ENCODE data around the gene PITPNM3.

Gene PITPNM3

GRCh38 chr17:6506679-6507231, 49.6 kb downstream of the PITPNM3 start:
- H3K4me3 ChIP-seq (IDR thresholded peaks at IDR 0.05; ENCODE audit: insufficient read depth, low read depth, low read length) = no peak overlapping the region
- no peaks in the 10 kb centered on the region for H3K27me3 ChIP-seq (ENCODE audit: insufficient read depth, low read depth)
- H3K36me3 ChIP-seq (ENCODE audit: insufficient read depth) = no peaks in the 10 kb centered on the region
- H3K27ac ChIP-seq = no peak overlapping the region
- H3K9ac ChIP-seq = no peak overlapping the region
- no peaks in the 10 kb centered on the region for H4K20me1 ChIP-seq (ENCODE audit: insufficient read depth)
- TF ChIP-seq CTCF (conservative IDR thresholded peaks at IDR 0.05; ENCODE audit: low read depth, low read length) = no peak
- H2AFZ ChIP-seq (ENCODE audit: low read depth) = no peak overlapping the region
- no peaks in the 10 kb centered on the region for H3K4me1 ChIP-seq (ENCODE audit: low read depth, poor library complexity, severe bottlenecking)
- no peak overlapping the region for H3K4me2 ChIP-seq
- no peaks in the 10 kb centered on the region for H3K79me2 ChIP-seq (ENCODE audit: insufficient read depth, low read depth)

- H3K4me3 ChIP-seq (IDR thresholded peaks at IDR 0.05; ENCODE audit: insufficient read depth, low read depth, low read length) = no peak overlapping the region
- H3K79me2 ChIP-seq (ENCODE audit: insufficient read depth, low read depth) = no peaks in the 10 kb centered on the region
- no peaks in the 10 kb centered on the region for H3K36me3 ChIP-seq (ENCODE audit: insufficient read depth)
- H3K27me3 ChIP-seq (ENCODE audit: insufficient read depth, low read depth) = no peaks in the 10 kb centered on the region
- H3K4me1 ChIP-seq (ENCODE audit: low read depth, poor library complexity, severe bottlenecking) = no peaks in the 10 kb centered on the region
- no peak for TF ChIP-seq CTCF (conservative IDR thresholded peaks at IDR 0.05; ENCODE audit: low read depth, low read length)
- H2AFZ ChIP-seq (ENCODE audit: low read depth) = no peak overlapping the region
- H3K9ac ChIP-seq = no peak overlapping the region
- no peak overlapping the region for H3K4me2 ChIP-seq
- no peaks in the 10 kb centered on the region for H4K20me1 ChIP-seq (ENCODE audit: insufficient read depth)
- H3K27ac ChIP-seq = no peak overlapping the region
These were observed 50.8 kb downstream of the PITPNM3 start for GRCh38 chr17:6505425-6506142.

- no peaks in the 10 kb centered on the region for H3K79me2 ChIP-seq (ENCODE audit: insufficient read depth, low read depth)
- no peaks in the 10 kb centered on the region for H3K27me3 ChIP-seq (ENCODE audit: insufficient read depth, low read depth)
- no peak overlapping the region for H3K9ac ChIP-seq
- no peaks in the 10 kb centered on the region for H4K20me1 ChIP-seq (ENCODE audit: insufficient read depth)
- no peak overlapping the region for H2AFZ ChIP-seq (ENCODE audit: low read depth)
- no peak overlapping the region for H3K4me2 ChIP-seq
- no peak overlapping the region for H3K4me3 ChIP-seq (IDR thresholded peaks at IDR 0.05; ENCODE audit: insufficient read depth, low read depth, low read length)
- no peak for TF ChIP-seq CTCF (conservative IDR thresholded peaks at IDR 0.05; ENCODE audit: low read depth, low read length)
- H3K4me1 ChIP-seq (ENCODE audit: low read depth, poor library complexity, severe bottlenecking) = no peaks in the 10 kb centered on the region
- no peak overlapping the region for H3K27ac ChIP-seq
- H3K36me3 ChIP-seq (ENCODE audit: insufficient read depth) = no peaks in the 10 kb centered on the region
These were observed 52.6 kb downstream of the PITPNM3 start for GRCh38 chr17:6503641-6504195.

GRCh38 chr17:6502871-6503509, 53.4 kb downstream of the PITPNM3 start:
- no peak overlapping the region for H3K4me3 ChIP-seq (IDR thresholded peaks at IDR 0.05; ENCODE audit: insufficient read depth, low read depth, low read length)
- no peaks in the 10 kb centered on the region for H3K79me2 ChIP-seq (ENCODE audit: insufficient read depth, low read depth)
- TF ChIP-seq CTCF (conservative IDR thresholded peaks at IDR 0.05; ENCODE audit: low read depth, low read length) = no peak
- no peak overlapping the region for H3K9ac ChIP-seq
- H3K4me2 ChIP-seq = no peak overlapping the region
- no peaks in the 10 kb centered on the region for H3K4me1 ChIP-seq (ENCODE audit: low read depth, poor library complexity, severe bottlenecking)
- no peaks in the 10 kb centered on the region for H4K20me1 ChIP-seq (ENCODE audit: insufficient read depth)
- H3K27me3 ChIP-seq (ENCODE audit: insufficient read depth, low read depth) = no peaks in the 10 kb centered on the region
- H2AFZ ChIP-seq (ENCODE audit: low read depth) = no peak overlapping the region
- H3K27ac ChIP-seq = no peak overlapping the region
- H3K36me3 ChIP-seq (ENCODE audit: insufficient read depth) = no peaks in the 10 kb centered on the region
